GM18951 (cell line): ENCODE results near the gene BBLN.

ENCODE experiments used
- POLR2A ChIP-seq: IDR thresholded peaks from 4 replicates; pipeline ENCODE4 v1.6.1; 2011; ENCODE audit warnings: mild to moderate bottlenecking; ENCODE audit not compliant: insufficient read length, insufficient read depth; ENCODE audit errors: extremely low read depth
- in situ Hi-C: fragments of 300-500 bp; cut with MboI; formaldehyde crosslinking; loops from one replicate; pipeline ENCODE4 v1.12.0; 2022; ENCODE audit warnings: low sequenced_read_pairs, mixed read lengths, inconsistent platforms; ENCODE audit not compliant: unreplicated experiment

The BBLN gene

DNA sequence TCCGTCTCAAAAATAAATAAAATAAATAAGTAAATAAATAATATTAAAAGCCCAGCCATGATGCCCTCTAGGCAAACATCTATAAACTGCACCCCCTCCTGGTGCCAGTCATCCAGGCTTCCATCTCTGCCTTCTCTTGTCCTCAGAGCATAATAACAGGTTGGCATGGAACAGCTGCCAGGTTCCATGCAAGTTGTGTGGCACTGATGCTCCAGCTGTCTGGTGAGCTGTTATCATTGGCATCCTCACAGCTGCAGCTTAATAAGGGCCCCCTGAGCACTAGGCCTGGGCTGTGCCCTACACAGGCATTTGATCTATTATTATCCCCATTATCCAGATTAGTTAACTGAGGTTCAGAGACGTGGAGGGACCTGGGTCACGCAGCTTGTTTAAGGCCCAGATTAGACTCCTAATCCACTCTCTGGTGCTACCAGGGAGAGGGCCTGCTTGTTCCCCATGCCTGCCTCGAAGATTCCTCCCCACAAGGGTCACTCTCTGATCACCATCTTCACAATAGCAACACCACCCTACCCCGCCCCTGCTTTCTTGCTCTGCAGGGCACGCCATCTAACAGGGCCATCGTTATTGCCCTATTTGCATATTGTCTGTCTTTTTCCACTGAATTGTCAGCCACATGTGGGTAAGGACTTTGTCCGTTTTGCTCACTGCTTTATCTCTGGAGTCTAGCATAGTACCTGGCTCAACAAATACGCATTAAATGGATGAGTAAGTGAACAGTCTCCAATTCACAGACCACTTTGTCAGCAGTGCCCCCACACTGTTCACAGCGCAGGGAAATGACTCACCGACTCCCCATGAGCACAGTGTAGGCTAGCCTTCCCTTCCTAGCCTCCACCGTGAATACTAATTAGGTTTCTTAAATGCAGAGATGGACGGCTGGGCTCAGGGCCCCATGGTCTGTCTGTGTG is 41.6 kb downstream of the BBLN start:
- in situ Hi-C loops: no loop called here
- no peak for TF ChIP-seq POLR2A

DNA sequence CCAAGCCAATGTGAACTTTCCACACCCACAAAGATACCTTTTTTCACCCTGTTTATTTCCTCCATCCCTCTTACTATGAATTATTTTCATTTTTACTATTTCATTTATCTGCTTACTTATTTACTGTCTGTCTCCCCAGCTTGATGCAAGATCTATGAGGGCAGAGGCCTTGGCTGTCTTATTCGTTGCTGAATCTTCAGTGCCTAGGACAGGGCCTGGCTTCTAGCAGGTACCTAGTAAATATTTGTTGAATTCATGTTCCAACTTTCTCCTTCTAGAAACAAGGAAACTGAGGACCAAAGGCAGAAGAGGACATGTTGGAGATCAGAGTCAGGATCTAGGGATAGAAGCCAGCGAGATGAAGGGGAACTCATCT is 42.6 kb downstream of the BBLN start:
- in situ Hi-C loops: no loop called here
- TF ChIP-seq POLR2A: no peak

DNA sequence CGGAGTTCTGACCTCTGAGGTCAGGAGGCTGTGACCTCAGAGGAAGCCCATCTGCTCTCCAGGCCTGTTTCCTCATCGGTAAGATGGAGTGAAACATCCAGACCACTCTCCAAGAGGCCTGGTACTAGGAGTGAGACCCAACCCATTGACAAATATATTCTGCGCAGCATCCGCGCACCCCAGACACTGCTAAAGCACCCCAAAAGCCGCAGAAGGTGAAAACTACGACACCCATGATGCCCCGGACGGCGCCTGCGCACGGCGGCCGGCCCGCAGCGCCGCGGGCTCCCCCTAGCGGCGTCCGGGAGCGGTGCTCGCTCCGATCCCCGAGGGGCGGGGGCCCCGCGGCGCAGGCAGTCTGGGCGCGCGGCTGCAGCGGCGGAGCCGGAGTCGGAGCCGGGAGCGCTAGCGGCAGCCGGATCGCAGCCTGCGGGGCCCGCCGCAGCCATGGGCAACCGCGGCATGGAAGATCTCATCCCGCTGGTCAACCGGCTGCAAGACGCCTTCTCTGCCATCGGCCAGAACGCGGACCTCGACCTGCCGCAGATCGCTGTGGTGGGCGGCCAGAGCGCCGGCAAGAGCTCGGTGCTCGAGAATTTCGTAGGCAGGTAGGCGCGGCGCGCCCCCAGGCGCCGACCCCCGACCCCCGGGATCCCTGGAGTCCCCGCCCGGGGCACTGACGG is 43.1 kb downstream of the BBLN start, which contains the start of gene DNM1:
Gene DNM1, plus strand, starts transcription at position 356 of the 683 bp plus-strand sequence. Its CDS starts 92 bp downstream, at position 448.
- no peak for TF ChIP-seq POLR2A
- in situ Hi-C loops: no loop called here

DNA sequence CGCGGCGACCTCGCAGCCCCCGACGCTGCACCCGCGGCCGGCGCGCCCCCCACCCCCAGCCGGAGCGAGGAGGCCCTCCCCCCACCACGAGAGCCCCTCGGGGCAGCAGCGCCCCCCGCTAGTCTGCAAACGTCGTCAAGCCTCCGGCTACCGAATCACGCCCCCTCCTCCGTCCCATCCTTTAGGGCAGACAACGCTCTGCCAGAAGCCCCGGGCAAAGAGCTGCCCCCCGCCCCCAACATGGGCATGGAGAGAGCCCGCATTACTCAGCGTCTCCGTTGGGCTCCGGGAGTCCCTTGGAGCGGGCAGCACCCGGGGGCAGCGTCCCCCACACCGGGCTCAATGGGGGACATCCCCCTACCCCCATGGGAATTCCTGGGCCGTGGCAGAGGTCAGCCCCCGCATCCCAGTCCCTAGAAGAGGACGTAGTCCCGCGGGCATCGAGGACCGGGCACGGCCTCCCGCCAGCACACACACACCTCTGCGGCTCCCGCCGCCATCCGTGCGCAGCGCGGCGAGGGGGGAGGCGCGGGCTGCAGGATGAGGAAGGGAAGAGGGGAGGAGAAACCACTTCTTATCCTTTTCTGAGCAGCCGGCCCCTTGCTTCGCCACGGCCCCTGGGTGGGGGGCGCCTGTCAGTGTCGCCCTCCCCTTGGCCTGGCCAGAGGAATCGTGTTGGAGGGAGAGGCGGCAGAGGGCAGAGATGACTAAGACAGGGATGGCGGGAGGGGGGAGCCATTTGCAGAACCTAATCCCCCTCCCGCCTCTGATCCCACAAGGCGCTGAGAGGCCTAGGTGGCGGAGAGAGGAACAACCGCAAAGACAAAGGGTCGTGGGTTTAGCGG is 43.9 kb downstream of the BBLN start:
- in situ Hi-C loops: no loop called here
- TF ChIP-seq POLR2A: no peak

DNA sequence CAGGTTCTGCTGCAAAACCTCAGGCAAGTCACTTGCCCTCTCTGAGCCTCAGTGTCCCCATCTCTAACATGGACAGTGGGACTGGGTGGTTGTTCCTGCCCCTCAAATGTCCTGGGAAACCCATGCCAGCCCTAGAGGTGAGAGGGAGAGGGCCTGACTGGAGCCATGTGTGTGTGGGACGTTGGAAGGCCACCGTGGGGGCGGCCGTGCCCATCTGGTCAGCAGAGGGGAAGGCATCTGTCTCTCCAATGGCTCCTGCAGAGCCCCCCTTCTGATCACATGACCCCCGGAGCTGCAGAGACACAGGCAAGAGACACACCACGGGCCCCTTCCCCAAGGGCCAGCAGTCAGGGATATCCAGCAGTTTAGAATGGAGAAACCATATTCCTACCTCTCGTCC is 44.8 kb downstream of the BBLN start:
- in situ Hi-C loops: no loop called here
- TF ChIP-seq POLR2A: no peak

DNA sequence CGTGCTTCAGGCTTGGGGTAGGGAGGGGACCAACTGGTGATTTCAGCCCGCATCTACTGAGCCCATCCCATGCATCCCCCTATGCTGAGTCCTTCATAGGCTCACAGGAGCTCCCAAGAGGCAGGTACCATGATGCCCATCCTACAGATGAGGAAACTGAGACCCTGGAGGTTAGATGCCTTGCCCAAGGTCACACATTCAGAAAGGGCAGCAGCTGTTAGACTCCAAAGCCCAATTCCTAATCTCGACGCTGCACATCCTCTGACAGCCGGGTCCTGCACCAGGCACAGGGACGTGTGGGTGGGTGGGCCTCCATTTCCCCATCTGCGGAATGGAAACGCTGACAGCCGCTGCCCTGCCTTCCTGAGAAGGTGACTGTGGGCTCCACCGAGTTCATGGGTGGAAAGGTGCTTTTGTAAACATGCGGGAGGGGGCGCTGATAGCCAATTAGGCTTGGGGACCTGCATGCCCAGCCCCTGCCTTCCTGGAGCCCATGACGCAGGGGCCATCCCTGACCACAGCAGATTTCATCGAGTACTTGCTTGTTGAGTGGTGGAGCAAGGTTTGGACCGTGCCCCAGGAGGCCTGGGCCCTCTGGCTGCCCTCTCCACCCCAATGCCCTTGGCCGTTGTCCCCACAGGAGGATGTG is 45.4 kb downstream of the BBLN start:
- TF ChIP-seq POLR2A: no peak
- in situ Hi-C loops: no loop called here

DNA sequence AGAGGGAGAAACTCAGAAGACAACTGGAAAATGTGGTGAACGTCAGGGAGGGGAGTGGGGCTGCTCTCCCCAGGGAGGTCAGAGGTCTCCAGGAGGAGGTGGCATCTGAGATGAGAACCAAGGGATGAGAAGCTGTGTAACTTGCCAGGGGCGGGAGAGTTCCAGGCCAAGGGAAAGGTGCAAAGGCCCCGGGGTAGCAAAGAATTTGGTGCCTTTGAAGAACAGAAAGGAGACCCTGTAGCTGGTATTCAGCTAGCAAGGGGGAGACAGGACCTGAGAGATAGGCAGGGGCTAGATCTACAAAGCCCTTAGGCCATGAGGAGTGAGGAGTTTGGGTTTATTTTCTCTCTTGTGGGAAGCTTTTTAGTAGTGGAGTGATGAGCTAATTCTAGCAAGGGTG is 46.4 kb downstream of the BBLN start:
- in situ Hi-C loops: no loop called here
- TF ChIP-seq POLR2A: no peak

DNA sequence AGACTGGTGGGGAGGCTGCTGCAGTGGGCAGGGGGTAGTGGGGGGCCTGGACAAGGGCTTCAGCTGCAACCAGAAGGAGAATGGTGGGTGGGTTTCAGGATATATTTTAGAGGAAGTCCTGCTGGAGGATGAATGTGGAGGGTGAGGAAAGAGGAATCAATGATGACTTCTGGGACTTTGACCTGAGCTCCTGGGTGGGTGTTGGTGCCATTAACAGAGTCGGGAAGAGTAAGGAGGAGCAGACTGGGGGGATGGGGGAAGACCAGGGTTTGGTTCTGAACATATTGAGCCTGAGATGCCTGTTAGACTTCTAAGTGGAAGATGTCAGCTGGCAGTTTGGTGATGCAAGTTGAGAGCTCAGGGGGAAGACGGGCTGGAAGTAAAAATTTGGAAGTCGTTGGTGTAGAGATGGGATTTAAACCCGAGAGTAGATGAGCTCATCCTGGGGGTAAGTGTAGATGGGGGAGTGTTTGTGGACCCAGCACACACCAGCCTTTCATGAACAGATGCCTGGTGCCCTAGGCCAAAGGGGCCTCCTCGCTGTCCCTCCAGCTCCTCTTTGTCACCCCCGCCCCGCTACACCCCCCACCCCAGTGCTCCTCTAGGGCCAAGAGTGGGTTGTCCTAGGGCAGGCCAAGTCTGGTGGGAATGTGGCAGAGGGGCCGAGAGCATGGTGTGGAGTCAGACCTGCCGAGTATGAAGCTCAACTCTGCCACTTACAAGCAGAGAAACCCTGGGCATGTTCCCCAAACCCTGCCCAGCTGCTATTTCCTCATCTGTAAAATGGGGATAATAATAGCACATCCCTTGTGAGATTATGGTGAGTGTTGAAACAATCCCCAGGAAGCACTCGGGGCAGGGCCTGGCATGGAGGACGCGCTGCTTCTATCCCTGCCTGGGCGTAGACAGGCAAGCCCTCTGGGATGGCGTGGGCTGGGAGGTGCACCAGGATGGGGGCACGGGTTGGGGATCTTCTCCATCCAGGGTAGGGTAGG is 47.1 kb downstream of the BBLN start:
- no peak for TF ChIP-seq POLR2A
- in situ Hi-C loops: no loop called here

DNA sequence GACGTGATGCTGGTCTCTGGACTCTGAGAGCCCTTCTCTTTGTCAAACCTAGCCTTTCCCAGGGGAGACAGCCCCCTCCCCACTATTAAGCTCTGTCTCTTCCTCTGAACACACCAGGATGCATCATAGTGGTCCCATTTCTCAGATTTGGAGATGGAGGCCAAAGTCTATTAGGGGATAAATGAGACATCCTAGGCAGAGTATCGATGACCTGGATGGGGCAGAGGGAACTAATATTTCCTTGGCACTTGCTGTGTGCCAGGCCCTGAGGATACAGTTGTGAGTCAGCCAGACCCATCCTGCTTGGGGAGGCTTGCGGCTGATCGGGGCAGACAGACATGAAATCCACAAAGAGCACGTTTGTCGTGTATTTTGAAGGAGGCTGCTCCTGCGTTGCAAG is 48.3 kb downstream of the BBLN start:
- TF ChIP-seq POLR2A: no peak
- in situ Hi-C loops: no loop called here

DNA sequence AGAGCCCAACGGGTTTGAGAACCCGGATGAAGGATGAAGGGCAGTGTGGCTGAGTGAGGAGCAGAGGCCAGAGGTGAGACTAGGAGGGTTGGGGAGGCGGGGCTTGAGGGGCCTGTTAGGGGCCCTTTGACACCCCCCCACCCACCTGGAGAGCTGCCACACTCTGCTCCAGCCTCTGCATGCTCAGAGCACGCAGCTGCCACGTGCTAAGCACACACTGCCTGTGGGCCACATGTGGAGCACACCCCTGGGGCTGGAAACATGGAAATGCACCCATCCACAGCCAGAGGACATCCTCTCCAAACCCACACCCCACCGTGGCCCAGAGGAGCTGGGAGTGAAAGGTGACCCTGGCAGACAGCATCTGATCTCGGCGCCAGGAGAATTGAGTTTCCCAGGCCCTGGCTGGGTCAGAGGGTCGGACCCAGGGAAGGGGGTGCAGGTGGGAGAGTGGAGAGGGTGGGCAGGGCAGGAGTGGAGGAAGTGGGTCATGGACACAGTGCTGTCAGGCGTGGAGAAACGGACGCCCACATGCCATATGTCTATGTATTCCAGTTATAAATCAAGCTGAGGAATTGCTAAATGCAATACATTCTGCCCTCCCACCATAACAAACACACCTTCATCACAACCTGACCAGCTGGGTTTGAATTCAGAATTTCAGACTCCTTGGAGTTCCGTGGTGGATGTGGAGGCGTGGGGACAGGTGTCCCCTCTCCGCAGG is 49.0 kb downstream of the BBLN start:
- TF ChIP-seq POLR2A: no peak
- in situ Hi-C loops: no loop called here

DNA sequence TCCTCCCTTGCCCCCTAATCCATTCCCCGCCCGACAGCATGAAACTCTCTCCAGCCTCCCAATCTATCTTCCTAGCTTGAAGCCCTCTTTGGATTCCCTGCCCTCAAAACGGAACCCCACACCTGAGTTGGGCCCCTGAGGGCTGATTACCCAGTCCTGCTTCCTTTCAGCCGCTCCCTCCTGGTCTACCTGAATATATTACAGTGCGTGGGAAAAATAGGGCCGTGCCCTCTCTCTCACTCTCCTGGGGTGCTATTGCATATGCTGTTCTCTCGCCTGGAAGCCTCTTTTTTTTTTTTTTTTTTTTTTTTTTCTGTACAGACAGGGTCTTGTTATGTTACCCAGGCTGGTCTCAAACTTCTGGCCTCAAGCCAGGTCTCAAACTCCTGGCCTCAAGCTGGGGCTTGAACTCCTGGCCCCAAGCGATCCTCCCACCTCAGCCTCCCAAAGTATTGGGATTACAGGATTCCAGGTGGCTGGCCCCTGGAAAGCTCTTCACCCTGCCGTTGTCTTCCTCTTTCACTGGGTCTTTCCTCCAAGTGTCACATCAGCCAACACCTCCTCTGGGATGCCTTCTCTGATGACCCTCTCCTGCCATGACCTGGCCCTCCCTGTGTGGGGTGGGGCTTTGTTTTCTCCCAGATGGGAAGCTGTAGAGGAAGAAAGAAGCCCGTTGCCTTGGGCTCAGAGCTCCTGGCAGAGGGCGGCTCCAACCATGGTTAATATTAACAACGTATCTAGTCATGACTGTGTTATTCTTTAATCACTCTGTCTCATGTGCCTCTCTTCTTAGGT is 51.3 kb downstream of the BBLN start:
- in situ Hi-C loops: no loop called here
- no peak for TF ChIP-seq POLR2A

DNA sequence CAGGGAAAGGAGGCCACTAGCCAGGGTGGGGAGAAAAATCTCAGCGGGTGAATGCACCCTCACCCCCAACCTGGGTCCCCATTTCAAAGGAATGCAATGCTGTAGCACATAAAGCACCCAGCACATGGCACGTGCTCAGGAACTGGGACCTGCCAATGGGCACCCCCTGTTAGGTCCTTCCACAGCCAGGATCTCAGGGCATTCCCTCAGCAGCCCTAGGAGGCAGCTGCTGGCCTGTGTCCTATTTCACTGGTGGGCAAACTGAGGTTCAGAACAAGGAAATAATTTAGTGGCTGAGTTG is 51.9 kb downstream of the BBLN start:
- TF ChIP-seq POLR2A: no peak
- in situ Hi-C loops: no loop called here
